LNCaP clone FGC (cell line): ENCODE data around the gene FBH1.
"Not testable (repeated sequence)": the region's sequence is repeated elsewhere in the genome, so short reads cannot be mapped to it uniquely, and the experiment has no call there.

Source experiments
- DNase-seq: peaks from one replicate; pipeline ENCODE4 v3.0.0-alpha.2; 2011; ENCODE audit warnings: low read depth
- H3K4me3 ChIP-seq: 2 replicates; pipeline ENCODE4 v1.5.1; 2011; ENCODE audit warnings: mild to moderate bottlenecking, low read depth, low read length, control low read depth
- TF ChIP-seq, protein P1 (sequence below): IDR thresholded peaks from 2 replicates; pipeline ENCODE4 v1.5.1; 2012; ENCODE audit warnings: mild to moderate bottlenecking; ENCODE audit not compliant: control insufficient read depth, insufficient read depth; ENCODE audit errors: extremely low read depth

FBH1 gene

DNA sequence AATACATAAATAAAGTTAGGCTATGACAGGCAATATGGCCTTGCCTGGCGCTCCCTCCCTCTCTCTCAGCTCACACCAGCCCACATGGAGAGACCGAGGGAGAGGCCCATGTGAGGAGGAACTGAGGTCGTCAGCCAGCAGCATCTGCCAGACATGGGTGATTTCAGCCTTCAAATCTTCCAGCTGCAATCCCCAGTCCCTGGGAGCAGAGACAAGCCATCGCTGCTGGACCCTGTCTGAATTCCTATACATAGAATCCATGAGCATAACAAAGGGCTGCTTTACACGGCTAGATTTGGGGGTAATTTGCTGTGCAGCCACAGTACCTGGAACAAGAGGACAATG lies 35.9 kb upstream of the FBH1 start:
- TF ChIP-seq, protein P1, sequence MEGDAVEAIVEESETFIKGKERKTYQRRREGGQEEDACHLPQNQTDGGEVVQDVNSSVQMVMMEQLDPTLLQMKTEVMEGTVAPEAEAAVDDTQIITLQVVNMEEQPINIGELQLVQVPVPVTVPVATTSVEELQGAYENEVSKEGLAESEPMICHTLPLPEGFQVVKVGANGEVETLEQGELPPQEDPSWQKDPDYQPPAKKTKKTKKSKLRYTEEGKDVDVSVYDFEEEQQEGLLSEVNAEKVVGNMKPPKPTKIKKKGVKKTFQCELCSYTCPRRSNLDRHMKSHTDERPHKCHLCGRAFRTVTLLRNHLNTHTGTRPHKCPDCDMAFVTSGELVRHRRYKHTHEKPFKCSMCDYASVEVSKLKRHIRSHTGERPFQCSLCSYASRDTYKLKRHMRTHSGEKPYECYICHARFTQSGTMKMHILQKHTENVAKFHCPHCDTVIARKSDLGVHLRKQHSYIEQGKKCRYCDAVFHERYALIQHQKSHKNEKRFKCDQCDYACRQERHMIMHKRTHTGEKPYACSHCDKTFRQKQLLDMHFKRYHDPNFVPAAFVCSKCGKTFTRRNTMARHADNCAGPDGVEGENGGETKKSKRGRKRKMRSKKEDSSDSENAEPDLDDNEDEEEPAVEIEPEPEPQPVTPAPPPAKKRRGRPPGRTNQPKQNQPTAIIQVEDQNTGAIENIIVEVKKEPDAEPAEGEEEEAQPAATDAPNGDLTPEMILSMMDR = no peak
- DNase-seq = no peak
- H3K4me3 ChIP-seq = no peak overlapping the region

DNA sequence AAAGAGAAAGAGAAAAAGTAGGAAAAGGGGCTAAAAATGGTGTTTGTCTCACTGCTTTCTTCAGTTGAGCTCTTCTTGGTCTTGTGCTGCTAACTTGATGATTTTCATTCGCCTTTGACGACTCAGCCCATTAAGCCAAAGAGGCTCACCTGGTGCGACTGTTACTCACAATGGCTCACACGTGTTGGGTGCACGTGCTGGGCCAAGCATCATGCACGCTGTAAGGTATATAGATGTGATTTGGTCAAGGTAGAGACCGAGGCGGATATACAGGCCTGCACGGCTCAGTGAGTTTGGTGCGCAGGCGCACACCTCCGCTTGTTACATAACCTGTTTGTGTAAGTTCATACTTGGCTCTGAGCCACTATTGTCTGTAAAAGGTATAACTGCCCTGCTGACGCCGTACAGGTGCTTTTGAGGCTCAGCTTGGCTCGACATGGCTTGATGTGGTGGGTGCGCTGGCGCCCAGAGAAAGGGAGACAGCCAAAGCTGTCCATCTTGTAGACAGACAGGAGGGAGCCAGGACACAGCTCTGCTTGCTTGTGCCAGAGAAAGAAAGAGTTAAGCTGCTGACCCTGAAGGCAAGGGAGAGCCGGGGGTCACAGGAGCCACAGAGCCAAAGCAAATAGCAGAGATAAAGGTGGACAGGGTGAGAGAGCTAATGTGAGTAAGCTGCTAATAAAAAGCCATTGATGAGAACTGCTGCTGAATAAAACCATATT lies 33.9 kb upstream of the FBH1 start:
- no peak for DNase-seq
- TF ChIP-seq, protein P1 = no peak
- H3K4me3 ChIP-seq = no peak overlapping the region

DNA sequence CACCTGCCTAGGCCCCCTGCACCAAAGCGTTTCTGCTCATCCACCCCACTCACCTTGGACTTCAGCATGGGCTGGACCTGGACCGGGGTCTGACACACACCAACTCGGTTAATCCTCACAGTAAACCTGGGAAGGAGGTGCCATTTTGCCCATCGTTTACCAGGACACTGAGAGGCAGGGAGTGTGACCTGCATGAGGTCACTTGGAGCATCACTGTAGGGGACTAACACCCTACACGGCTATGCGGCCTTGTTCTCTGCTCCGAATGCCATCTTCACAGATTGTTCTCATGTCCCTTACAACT lies 33.4 kb upstream of the FBH1 start:
- DNase-seq = no peak
- TF ChIP-seq, protein P1 = no peak
- H3K4me3 ChIP-seq = no peak overlapping the region

DNA sequence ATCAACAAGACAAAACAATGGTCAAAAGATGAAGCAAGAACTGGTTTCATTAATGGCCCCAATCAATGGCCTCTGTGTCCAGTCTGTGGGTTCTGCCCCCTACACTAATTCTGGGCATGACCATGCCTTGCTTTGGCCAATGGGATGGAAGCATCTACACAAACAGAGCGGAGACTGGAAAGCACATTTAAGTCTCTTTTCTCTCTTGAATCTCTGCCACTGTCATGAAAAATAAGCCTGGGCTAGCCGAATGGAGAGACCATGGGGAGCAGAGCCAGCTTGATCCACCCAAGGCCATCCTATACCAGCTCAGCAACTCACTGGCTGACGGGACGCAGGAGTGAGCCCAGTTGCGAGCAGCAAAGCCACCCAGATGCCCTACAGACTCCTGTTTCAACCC lies 31.2 kb upstream of the FBH1 start:
- TF ChIP-seq, protein P1 = no peak
- DNase-seq = no peak
- H3K4me3 ChIP-seq = no peak overlapping the region

DNA sequence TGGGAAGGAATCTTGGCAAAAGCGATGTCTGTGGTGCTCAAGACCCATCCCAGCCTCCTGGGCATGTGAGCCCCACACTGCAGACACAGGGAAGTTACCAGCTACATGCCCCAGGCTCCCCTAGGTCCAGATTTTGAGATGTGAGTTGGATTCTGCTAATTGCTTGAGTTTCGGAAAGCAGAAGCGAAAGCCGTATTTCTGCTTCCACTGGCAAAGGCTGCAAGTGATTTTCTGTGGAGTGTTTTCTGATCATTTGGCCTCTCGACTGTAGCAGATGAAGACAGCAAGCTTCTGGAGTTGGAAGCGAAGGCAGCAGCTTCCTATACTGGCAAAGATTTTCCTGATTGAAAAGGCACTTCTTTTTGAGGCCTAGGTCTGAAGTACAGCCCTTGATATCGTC lies 30.0 kb upstream of the FBH1 start:
- DNase-seq = no peak
- no peak overlapping the region for H3K4me3 ChIP-seq

DNA sequence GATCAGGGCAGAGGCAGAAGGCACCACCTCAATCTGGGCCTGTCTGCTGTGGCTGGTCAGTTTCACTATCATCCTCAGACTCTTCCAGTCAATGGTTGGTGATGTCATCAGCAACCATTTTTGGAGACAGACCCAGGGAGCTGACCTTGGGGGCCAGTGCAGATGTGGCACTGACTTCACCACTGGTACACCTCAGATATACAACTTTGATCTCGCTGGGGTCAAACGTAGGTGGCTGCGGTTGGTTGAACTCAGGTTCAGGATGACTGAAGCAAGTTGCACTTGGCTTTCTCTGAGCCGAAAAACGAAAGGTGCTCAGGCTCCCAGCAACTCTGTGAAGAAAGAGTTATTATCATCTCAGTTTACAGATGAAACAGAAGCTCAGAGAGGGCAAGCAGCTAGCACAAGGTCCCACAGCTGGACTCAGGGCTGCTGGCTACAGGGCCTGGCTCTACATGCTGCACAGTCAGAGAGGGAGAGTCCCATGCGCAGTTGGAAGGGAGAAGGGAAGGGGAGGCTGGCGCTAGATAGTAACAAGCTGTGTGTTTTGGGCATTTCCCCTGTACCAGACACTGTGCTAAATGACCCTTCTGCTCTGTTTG lies 27.6 kb upstream of the FBH1 start:
- no peak overlapping the region for H3K4me3 ChIP-seq
- TF ChIP-seq, protein P1 = no peak
- DNase-seq = no peak

More for the DNA sequence above, 30.0 kb upstream of the FBH1 start:
- TF ChIP-seq, protein P1 = no peak

DNA sequence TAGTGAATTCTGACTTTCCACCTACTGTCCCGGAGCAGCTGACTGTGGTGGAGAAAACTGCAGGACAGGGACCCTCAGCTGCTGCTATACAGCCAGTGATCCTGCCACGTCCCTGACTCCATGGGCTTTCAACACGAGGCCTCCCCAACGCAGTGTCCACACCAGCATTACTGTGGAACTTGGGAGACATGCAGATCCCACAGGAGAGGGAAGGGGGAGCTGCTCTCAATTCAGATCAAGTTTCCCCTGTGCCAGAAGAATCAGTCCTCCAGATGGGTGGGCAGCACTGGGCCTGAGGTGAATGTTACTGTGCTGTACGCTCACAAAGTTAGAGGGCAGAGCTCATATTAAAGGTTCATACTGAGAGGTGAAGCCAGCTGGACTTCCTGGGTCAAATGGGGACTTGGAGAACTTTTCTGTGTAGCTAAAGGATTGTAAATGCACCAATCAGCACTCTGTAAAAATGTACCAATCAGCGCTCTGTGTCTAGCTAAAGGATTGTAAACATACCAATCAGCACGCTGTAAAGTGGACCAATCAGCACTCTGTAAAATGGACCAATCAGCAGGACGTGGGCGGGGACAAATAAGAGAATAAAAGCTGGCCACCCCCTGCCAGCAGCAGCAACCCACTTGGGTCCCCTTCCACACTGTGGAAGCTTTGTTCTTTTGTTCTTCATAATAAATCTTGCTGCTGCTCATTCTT lies 26.9 kb upstream of the FBH1 start:
- not testable (repeated sequence) for DNase-seq, H3K4me3 ChIP-seq

DNA sequence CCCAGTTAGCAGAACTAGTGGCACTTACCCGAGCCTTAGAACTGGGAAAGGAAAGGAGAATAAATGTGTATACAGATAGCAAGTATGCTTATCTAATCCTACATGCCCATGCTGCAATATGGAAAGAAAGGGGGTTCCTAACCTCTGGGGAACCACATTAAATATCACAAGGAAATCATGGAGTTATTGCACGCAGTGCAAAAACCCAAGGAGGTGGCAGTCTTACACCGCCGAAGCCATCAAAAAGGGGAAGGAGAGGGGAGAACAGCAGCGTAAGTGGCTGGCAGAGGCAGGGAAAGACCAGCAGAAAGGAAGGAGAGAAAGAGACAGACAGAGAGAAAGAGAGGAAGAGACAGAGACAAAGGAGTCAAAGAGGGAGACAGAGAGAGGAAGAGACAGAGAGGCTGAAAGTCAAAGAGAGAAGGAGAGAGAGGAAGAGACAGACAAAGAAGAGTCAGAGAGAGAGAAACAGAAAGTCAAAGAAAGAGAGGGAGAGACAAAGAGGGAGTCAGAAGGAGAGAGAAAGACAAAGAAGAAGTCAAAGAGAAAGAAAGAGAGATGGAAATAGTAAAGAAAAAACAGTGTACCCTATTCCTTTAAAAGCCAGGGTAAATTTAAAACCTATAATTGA lies 23.5 kb upstream of the FBH1 start:
- not testable (repeated sequence) for DNase-seq, H3K4me3 ChIP-seq

DNA sequence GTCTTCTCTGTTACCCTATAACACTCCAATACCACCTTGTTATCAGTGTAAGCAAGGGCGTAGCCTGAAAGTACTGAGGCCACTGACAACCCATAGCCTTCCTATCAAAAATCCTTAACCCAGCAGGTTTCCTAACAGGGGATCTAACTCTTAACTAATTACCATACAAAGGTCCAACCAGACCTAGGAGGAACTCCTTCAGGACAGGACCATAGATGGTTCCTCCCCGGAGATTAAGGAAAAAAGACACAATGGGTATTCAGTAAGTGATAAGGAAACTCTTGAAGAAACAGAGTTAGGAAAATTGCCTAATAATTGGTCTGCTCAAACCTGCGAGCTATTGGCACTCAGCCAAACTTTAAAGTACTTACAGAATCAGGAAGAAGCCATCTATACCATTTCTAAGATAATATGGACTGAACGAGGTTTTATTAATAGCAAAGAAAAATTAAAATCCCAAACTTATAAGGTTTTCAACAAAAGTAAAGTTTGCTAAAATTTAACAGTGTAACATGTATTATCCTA lies 22.9 kb upstream of the FBH1 start:
- not testable (repeated sequence) for H3K4me3 ChIP-seq, DNase-seq

DNA sequence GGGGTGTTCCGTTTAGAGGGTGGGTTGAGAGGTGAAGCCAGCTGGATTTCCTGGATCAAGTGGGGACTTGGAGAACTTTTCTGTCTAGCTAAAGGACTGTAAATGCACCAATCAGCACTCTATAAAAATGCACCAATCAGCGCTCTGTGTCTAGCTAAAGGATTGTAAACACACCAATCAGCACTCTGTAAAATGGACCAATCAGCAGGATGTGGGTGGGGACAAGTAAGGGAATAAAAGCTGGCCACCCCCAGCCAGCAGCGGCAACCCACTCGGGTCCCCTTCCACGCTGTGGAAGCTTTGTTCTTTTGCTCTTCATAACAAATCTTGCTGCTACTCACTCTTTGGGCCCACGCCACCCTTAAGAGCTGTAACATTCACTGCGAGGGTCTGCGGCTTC lies 21.7 kb upstream of the FBH1 start:
- DNase-seq, H3K4me3 ChIP-seq: not testable (repeated sequence)
